Measurements from ENCODE around the gene LSM14A. TPM values are rescaled to one million over a fixed set of nuclear protein-coding genes. Genes with fewer than 3 reads are reported as not detected.

The LSM14A gene
- total RNA-seq, 4 donors from 2014 or later, result 90.8 to 163 (median 111) TPM

DNA sequence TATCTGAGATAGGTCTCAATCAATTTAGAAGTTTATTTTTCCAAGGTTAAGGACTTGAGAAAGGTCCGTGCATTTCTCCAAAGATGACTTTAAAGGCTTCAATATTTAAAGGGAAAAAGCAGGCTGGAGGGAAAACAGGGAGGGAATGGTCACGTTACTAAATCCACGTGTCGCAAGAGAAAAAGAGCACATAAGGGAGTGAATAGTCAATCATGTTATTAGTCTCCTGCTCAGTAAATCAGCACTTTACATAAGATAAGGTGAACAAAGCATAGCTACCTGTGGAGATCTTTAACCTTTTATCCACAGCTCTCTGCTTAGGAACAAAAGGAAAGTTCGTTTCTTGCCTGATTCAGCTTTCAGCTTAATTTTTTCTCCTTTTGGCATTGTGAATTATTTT lies 31.3 kb upstream of the LSM14A start:
- TF ChIP-seq POLR2A (IDR thresholded peaks at IDR 0.05) (no peak), CTCF (IDR thresholded peaks at IDR 0.05) (no peak)
- no peak overlapping the region for H3K4me3 ChIP-seq (ENCODE audit: low read depth, poor library complexity, severe bottlenecking)
- no peak for DNase-seq (ENCODE audit: low spot score in 2 of 2)
- intact Hi-C loops (cut with DNase I; ENCODE audit: low total_unique reads), result no loop called here
- WGBS, 2 donors, result 36 to 65% methylated on average over 5 of the region's 5 CpGs

DNA sequence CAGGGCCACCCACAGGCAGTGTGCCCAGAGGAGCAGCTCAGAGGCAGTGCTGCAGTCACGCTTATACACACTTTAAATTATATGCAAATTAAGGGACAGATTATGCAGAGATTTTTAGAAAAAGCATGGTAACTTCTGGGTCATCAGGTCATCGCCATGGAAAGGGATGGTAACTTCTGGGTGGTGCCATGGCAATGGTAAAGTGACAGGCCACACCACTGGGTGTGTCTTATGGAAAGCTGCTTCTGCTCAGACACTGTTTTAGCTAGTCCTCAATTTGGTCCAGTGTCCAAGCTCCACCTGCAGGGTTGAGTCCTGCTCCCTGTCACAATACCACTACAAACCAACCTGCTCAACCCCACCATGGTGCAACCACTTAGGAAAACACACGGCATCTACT lies 29.9 kb upstream of the LSM14A start:
- intact Hi-C loops (cut with DNase I; ENCODE audit: low total_unique reads), result no loop called here
- WGBS, 2 donors, result 58 to 94% methylated on average over 3 of the region's 3 CpGs
- DNase-seq (ENCODE audit: low spot score in 2 of 2), result peak in 1 of 2 donors; percentile 7
- H3K4me3 ChIP-seq (ENCODE audit: low read depth, poor library complexity, severe bottlenecking), result no peak overlapping the region
- TF ChIP-seq CTCF (IDR thresholded peaks at IDR 0.05) (no peak), POLR2A (IDR thresholded peaks at IDR 0.05) (no peak)

GRCh38 chr19:34145741-34146202 lies 26.5 kb upstream of the LSM14A start:
- no peak for TF ChIP-seq POLR2A (IDR thresholded peaks at IDR 0.05)
- peak in 1 of 3 donors; percentile 78 for TF ChIP-seq CTCF (IDR thresholded peaks at IDR 0.05)
- no peak overlapping the region for H3K4me3 ChIP-seq (ENCODE audit: low read depth, poor library complexity, severe bottlenecking)
- peak in 1 of 2 donors; percentile 27 for DNase-seq (ENCODE audit: low spot score in 2 of 2)
- intact Hi-C loops (cut with DNase I; ENCODE audit: low total_unique reads), result no loop called here
- WGBS, 2 donors, result 14 to 15% methylated on average over 7 of the region's 7 CpGs

DNA sequence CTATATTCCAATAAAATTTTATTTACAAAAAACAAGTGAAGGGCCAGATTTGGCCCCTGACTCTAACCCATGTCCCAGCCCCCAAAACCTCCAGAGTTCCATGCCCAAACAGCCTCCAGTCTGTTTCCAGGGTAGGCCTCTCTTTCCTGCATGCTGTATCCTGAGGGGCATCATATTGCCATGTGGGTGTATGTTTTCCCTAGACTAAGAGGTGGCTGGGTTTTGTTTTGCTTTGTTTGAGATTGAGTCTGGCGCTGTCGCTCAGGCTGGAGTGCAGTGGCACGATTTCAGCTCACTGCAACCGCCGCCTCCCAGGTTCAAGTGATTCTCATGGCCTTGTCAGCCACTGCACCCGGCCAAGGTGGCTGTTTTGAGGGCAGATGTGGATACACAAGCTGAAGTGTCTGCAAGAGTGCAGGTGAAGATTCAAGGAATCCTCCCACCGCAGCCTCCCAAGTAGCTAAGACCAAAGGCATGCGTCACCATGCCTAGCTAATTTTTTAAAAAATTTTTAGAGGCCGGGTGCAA lies 23.6 kb upstream of the LSM14A start:
- WGBS, 2 donors, result 91 to 92% methylated on average over 9 of the region's 9 CpGs
- H3K4me3 ChIP-seq (ENCODE audit: low read depth, poor library complexity, severe bottlenecking), result no peak overlapping the region
- DNase-seq (ENCODE audit: low spot score in 2 of 2), result no peak
- TF ChIP-seq POLR2A (IDR thresholded peaks at IDR 0.05) (no peak), CTCF (IDR thresholded peaks at IDR 0.05) (no peak)
- intact Hi-C loops (cut with DNase I; ENCODE audit: low total_unique reads), result no loop called here

DNA sequence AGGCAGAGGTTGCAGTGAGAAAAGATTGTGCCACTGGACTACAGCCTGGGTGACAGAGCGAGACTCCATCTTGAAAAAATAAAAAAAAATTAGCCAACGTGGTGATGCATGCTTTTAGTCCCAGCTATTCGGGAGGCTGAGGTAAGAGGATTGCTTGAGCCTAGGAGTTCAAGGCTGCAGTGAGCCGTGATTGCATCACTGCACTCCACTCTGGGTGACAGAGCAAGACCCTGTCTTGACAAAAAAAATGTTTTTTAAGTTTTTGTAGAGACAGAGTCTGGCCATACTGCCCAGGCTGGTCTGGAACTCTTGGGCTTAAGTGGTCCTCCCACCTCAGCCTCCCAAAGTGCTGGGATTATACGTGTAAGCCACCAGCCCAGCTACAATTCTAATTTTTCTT lies 22.4 kb upstream of the LSM14A start:
- TF ChIP-seq CTCF (IDR thresholded peaks at IDR 0.05) (no peak), POLR2A (IDR thresholded peaks at IDR 0.05) (no peak)
- no peak for DNase-seq (ENCODE audit: low spot score in 2 of 2)
- no peak overlapping the region for H3K4me3 ChIP-seq (ENCODE audit: low read depth, poor library complexity, severe bottlenecking)
- intact Hi-C loops (cut with DNase I; ENCODE audit: low total_unique reads), result no loop called here
- 84 to 86% methylated on average over 5 of the region's 5 CpGs for WGBS, 2 donors

DNA sequence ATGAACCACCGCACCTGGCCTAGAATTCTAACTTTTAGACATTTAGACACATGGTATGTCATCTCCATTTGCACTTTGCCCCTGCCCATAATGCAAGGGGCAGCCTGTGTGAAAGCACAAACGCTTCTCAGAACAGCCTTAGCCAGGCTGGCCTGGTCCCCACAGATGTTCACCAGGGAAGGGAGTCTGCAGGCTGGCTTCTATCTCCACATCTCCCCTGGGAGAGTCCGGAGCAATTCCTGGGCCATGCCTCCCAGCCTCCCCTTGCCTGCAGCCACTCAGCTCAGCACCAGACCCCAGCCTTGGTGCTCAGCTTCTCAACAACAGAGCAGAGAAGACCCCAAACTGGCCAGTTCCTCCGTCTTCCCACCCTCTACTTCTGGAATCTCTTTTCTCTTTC lies 21.7 kb upstream of the LSM14A start:
- WGBS, 2 donors, result 73 to 82% methylated on average over 4 of the region's 4 CpGs
- TF ChIP-seq POLR2A (IDR thresholded peaks at IDR 0.05) (no peak), CTCF (IDR thresholded peaks at IDR 0.05) (no peak)
- intact Hi-C loops (cut with DNase I; ENCODE audit: low total_unique reads), result no loop called here
- no peak overlapping the region for H3K4me3 ChIP-seq (ENCODE audit: low read depth, poor library complexity, severe bottlenecking)
- no peak for DNase-seq (ENCODE audit: low spot score in 2 of 2)

All from lower leg skin (tissue), 4 donors.